DND-41 (cell line): ENCODE measurements around the gene RBFOX1.

Source experiments
- ATAC-seq: fragments of 200-7000 bp; cut with Tn5 transposase; 3 replicates; pipeline ENCODE4 v1.9.1; 2021; ENCODE audit warnings: low read depth; ENCODE audit not compliant: insufficient read depth
- DNase-seq: peaks from one replicate; pipeline ENCODE4 v3.0.0-alpha.2; 2020
- H2AFZ ChIP-seq: 2 replicates; pipeline ENCODE4 v1.6.0; 2012; ENCODE audit warnings: low read depth, low read length
- H3K27ac ChIP-seq: 2 replicates; pipeline ENCODE4 v1.5.1; 2012; ENCODE audit warnings: low read length, inconsistent platforms
- H3K27me3 ChIP-seq: fragments of 200-600 bp; sonication (generic); 2 replicates; pipeline ENCODE4 v1.6.0; 2012; ENCODE audit warnings: low read length, mild to moderate bottlenecking, inconsistent platforms; ENCODE audit not compliant: insufficient read depth, poor library complexity
- H3K36me3 ChIP-seq: 2 replicates; pipeline ENCODE4 v1.5.1; 2012; ENCODE audit warnings: low read length, inconsistent platforms; ENCODE audit not compliant: insufficient read depth
- H3K4me1 ChIP-seq: 2 replicates; pipeline ENCODE4 v1.5.1; 2012; ENCODE audit warnings: mild to moderate bottlenecking, low read length; ENCODE audit not compliant: insufficient read depth
- H3K4me2 ChIP-seq: 2 replicates; pipeline ENCODE4 v1.6.0; 2012; ENCODE audit warnings: mild to moderate bottlenecking, moderate library complexity, low read length, inconsistent platforms; ENCODE audit not compliant: insufficient read depth
- H3K4me3 ChIP-seq, 2 experiments: fragments of 200-600 bp in 1 of 2; shearing (Covaris generic) in 1 of 2; 2 replicates each; pipeline ENCODE4 v1.5.1; 2012 to 2016; ENCODE audit warnings: inconsistent platforms in 2 of 2, low read length in 2 of 2, mild to moderate bottlenecking in 2 of 2, low read depth in 1 of 2, moderate library complexity in 1 of 2
- H3K79me2 ChIP-seq: 2 replicates; pipeline ENCODE4 v1.6.0; 2012; ENCODE audit warnings: low read length, inconsistent platforms; ENCODE audit not compliant: insufficient read depth
- H3K9ac ChIP-seq: 2 replicates; pipeline ENCODE4 v1.6.0; 2012; ENCODE audit warnings: low read depth, mild to moderate bottlenecking, inconsistent platforms, low read length, moderate library complexity
- H3K9me3 ChIP-seq: 2 replicates; pipeline ENCODE4 v1.5.1; 2012; ENCODE audit warnings: low read length, moderate library complexity, mild to moderate bottlenecking, inconsistent platforms; ENCODE audit not compliant: insufficient read depth, severe bottlenecking
- H4K20me1 ChIP-seq: 2 replicates; pipeline ENCODE4 v1.6.0; 2012; ENCODE audit warnings: low read length; ENCODE audit not compliant: insufficient read depth
- EZH2 ChIP-seq: IDR thresholded peaks from 3 replicates; pipeline ENCODE4 v1.6.1; 2012; ENCODE audit warnings: borderline replicate concordance, low read depth, mild to moderate bottlenecking, moderate library complexity, low read length, inconsistent platforms; ENCODE audit not compliant: severe bottlenecking
- TF ChIP-seq, protein P1 (sequence below): IDR thresholded peaks from 2 replicates; pipeline ENCODE4 v1.5.1; 2012; ENCODE audit warnings: borderline replicate concordance, low read length, moderate library complexity, mild to moderate bottlenecking; ENCODE audit not compliant: poor library complexity, severe bottlenecking; ENCODE audit errors: extremely low read depth

Gene RBFOX1

GRCh38 chr16:7393680-7394079 lies 61.0 kb downstream of the RBFOX1 start:
- ATAC-seq: no peak
- DNase-seq: no peak

DNA sequence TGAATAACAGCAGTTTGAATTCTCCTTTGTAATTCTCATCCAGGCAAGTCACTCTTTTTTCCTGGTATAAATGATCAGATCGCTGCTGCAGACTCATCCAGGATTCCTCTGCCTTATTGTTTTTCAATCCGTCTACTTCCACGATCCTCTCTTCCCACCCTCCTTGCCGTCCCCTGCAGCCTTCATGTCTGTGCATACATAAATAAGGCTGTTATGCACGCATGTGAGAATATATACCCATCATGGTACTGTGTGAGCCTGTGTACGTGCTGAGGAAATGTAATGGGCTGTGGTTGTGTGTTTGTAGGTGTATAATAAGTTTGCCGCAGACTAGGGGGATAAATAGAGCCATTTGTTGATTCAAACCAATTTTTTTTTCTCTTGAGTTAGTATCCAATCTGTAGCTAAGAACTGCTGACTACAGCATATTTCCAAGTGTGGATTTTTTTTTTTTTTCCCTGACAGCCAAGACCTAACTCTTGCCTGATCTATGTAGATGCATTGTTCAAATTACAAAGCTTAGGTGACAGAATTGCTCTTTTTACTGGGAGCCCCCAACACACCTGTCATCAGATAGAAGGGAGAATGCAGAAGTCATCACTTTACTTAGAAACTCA lies 62.2 kb downstream of the RBFOX1 start:
- Histone ChIP-seq H3K9ac (no peak overlapping the region), H3K79me2 (no peaks in the 10 kb centered on the region), H3K27ac (no peak overlapping the region), H3K36me3 (no peaks in the 10 kb centered on the region), H3K27me3 (no peaks in the 10 kb centered on the region), H3K4me2 (no peak overlapping the region), H3K9me3 (no peaks in the 10 kb centered on the region), H2AFZ (no peak overlapping the region), H3K4me3 (no peak overlapping the region), H4K20me1 (no peaks in the 10 kb centered on the region), H3K4me1 (no peaks in the 10 kb centered on the region)
- no peak for TF ChIP-seq EZH2
- TF ChIP-seq, protein P1, sequence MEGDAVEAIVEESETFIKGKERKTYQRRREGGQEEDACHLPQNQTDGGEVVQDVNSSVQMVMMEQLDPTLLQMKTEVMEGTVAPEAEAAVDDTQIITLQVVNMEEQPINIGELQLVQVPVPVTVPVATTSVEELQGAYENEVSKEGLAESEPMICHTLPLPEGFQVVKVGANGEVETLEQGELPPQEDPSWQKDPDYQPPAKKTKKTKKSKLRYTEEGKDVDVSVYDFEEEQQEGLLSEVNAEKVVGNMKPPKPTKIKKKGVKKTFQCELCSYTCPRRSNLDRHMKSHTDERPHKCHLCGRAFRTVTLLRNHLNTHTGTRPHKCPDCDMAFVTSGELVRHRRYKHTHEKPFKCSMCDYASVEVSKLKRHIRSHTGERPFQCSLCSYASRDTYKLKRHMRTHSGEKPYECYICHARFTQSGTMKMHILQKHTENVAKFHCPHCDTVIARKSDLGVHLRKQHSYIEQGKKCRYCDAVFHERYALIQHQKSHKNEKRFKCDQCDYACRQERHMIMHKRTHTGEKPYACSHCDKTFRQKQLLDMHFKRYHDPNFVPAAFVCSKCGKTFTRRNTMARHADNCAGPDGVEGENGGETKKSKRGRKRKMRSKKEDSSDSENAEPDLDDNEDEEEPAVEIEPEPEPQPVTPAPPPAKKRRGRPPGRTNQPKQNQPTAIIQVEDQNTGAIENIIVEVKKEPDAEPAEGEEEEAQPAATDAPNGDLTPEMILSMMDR: no peak
- ATAC-seq (no peak), DNase-seq (no peak)

More at GRCh38 chr16:7393680-7394079, 61.0 kb downstream of the RBFOX1 start:
- Histone ChIP-seq H3K4me3 (no peak overlapping the region), H3K79me2 (no peaks in the 10 kb centered on the region), H3K9me3 (no peaks in the 10 kb centered on the region), H3K27me3 (no peaks in the 10 kb centered on the region), H3K9ac (no peak overlapping the region), H3K4me1 (no peaks in the 10 kb centered on the region), H4K20me1 (no peaks in the 10 kb centered on the region), H3K36me3 (no peaks in the 10 kb centered on the region), H3K27ac (no peak overlapping the region), H3K4me2 (no peak overlapping the region), H2AFZ (no peak overlapping the region)
- TF ChIP-seq, protein P1: no peak
- no peak for TF ChIP-seq EZH2

- Histone ChIP-seq H3K4me2 (no peak overlapping the region), H3K79me2 (no peaks in the 10 kb centered on the region), H3K9ac (no peak overlapping the region), H3K27ac (no peak overlapping the region), H3K27me3 (no peaks in the 10 kb centered on the region), H3K9me3 (no peaks in the 10 kb centered on the region), H2AFZ (no peak overlapping the region), H4K20me1 (no peaks in the 10 kb centered on the region), H3K4me1 (no peaks in the 10 kb centered on the region), H3K4me3 (no peak overlapping the region), H3K36me3 (no peaks in the 10 kb centered on the region)
- TF ChIP-seq, protein P1: no peak
- TF ChIP-seq EZH2: no peak
- ATAC-seq (no peak), DNase-seq (no peak)
Measured at GRCh38 chr16:7397901-7398300, 65.3 kb downstream of the RBFOX1 start.
